Measurements from ENCODE around the gene ARPC4. TPM values are rescaled to one million over a fixed set of nuclear protein-coding genes. Genes with fewer than 3 reads are reported as not detected.
"Not testable (repeated sequence)": the region's sequence is repeated elsewhere in the genome, so short reads cannot be mapped to it uniquely, and the experiment has no call there.

Gene ARPC4
- polyA plus RNA-seq, 3 donors, result 68.9 to 121 (median 111) TPM

- WGBS, 3 donors, result 62 to 73% (median 69%) methylated on average over 12 of the region's 12 CpGs
- no peak overlapping the region for H3K27ac ChIP-seq (ENCODE audit: low read depth, low read length)
Measured at GRCh38 chr3:9837701-9838582, 45.1 kb downstream of the ARPC4 start.

- 69 to 84% (median 80%) methylated on average over 4 of the region's 4 CpGs for WGBS, 3 donors
- no peak overlapping the region for H3K27ac ChIP-seq (ENCODE audit: low read depth, low read length)
Measured at GRCh38 chr3:9838856-9839255, 46.0 kb downstream of the ARPC4 start.

GRCh38 chr3:9841015-9841414 is 48.1 kb downstream of the ARPC4 start:
- no peak overlapping the region for H3K27ac ChIP-seq (ENCODE audit: low read depth, low read length)
- 74 to 85% (median 78%) methylated on average over 8 of the region's 8 CpGs for WGBS, 3 donors

GRCh38 chr3:9843715-9844438 is 51.0 kb downstream of the ARPC4 start, which contains the start of gene RPUSD3:
Gene RPUSD3, minus strand, starts transcription at chr3:9844008. Its CDS starts 18 bp downstream, at chr3:9843990.
- H3K27ac ChIP-seq (ENCODE audit: low read depth, low read length), result no peak within 1 kb of the TSS
- 1% methylated on average over 42 of the region's 42 CpGs for WGBS, 3 donors

- H3K27ac ChIP-seq (ENCODE audit: low read depth, low read length), result no peak overlapping the region
- WGBS, 3 donors, result 55 to 72% (median 58%) methylated on average over 6 of the region's 6 CpGs
Measured at GRCh38 chr3:9846231-9846630, 53.3 kb downstream of the ARPC4 start.

- no peak overlapping the region for H3K27ac ChIP-seq (ENCODE audit: low read depth, low read length)
- 92 to 96% (median 94%) methylated on average over 6 of the region's 6 CpGs for WGBS, 3 donors
Measured at GRCh38 chr3:9846931-9847488, 54.1 kb downstream of the ARPC4 start.

GRCh38 chr3:9847870-9848269 is 55.0 kb downstream of the ARPC4 start:
- 60 to 69% (median 64%) methylated on average over 3 to 9 of the region's 9 CpGs for WGBS, 3 donors
- not testable (repeated sequence) for H3K27ac ChIP-seq (ENCODE audit: low read depth, low read length)

GRCh38 chr3:9848860-9849259 is 56.0 kb downstream of the ARPC4 start:
- 23 to 45% (median 33%) methylated on average over 4 of the region's 4 CpGs for WGBS, 3 donors
- H3K27ac ChIP-seq (ENCODE audit: low read depth, low read length), result not testable (repeated sequence)

GRCh38 chr3:9851383-9851782 is 58.5 kb downstream of the ARPC4 start:
- WGBS, 3 donors, result 87 to 97% (median 93%) methylated on average over 6 of the region's 6 CpGs
- H3K27ac ChIP-seq (ENCODE audit: low read depth, low read length), result not testable (repeated sequence)

GRCh38 chr3:9851926-9852325 is 59.0 kb downstream of the ARPC4 start:
- whole genome bisulfite sequencing, 3 donors, result 55 to 68% (median 64%) methylated on average over 6 of the region's 6 CpGs
- not testable (repeated sequence) for H3K27ac ChIP-seq (ENCODE audit: low read depth, low read length)

GRCh38 chr3:9852528-9852927 is 59.6 kb downstream of the ARPC4 start:
- 88 to 95% (median 90%) methylated on average over 6 of the region's 6 CpGs for WGBS, 3 donors
- no peak overlapping the region for H3K27ac ChIP-seq (ENCODE audit: low read depth, low read length)

- not testable (repeated sequence) for H3K27ac ChIP-seq (ENCODE audit: low read depth, low read length)
- 60 to 88% (median 82%) methylated on average over 10 to 11 of the region's 11 CpGs for WGBS, 3 donors
Measured at GRCh38 chr3:9854291-9854940, 61.5 kb downstream of the ARPC4 start.

GRCh38 chr3:9855594-9855993 is 62.7 kb downstream of the ARPC4 start:
- H3K27ac ChIP-seq (ENCODE audit: low read depth, low read length), result no peak overlapping the region
- WGBS, 3 donors, result 93 to 97% (median 97%) methylated on average over 3 of the region's 3 CpGs

Other genes with a start within 250 kb of the ARPC4 start
- gene LHFPL4, start 239.3 kb upstream of the ARPC4 start, polyA plus RNA-seq, result under 1 TPM in 2 of 3 donors, not detected in 1; 0.01 to 0.51 TPM
- gene MTMR14, start 143.6 kb upstream of the ARPC4 start, polyA plus RNA-seq, result 10 to 100 TPM; 12.5 to 26.9 (median 26.3) TPM
- under 1 TPM in 2 of 3 donors, not detected in 1; 0.06 to 0.09 TPM for gene CPNE9, start 89.2 kb upstream of the ARPC4 start, polyA plus RNA-seq
- 10 to 100 TPM in 1 of 3 donors, 1 to 10 TPM in 2; 4.8 to 12.8 (median 7.5) TPM for gene BRPF1, start 61.3 kb upstream of the ARPC4 start, polyA plus RNA-seq
- gene OGG1, start 43.1 kb upstream of the ARPC4 start, polyA plus RNA-seq, result 10 to 100 TPM in 2 of 3 donors, 1 to 10 TPM in 1; 8.6 to 24.4 (median 13.9) TPM
- gene CAMK1, start 23.1 kb upstream of the ARPC4 start, polyA plus RNA-seq, result 100 to 1,000 TPM in 1 of 3 donors, 10 to 100 TPM in 2; 13.4 to 121 (median 80.1) TPM
- gene TADA3, start 609 bp upstream of the ARPC4 start, polyA plus RNA-seq, result 10 to 100 TPM; 21.0 to 49.8 (median 38.0) TPM
- gene TTLL3, start 17.2 kb downstream of the ARPC4 start, polyA plus RNA-seq, result 10 to 100 TPM; 18.4 to 39.7 (median 28.9) TPM
- gene RPUSD3, start 50.9 kb downstream of the ARPC4 start, polyA plus RNA-seq, result 10 to 100 TPM; 20.7 to 27.8 (median 25.6) TPM
- gene CIDEC, start 87.2 kb downstream of the ARPC4 start, polyA plus RNA-seq, result 1,000 to 10,000 TPM in 1 of 3 donors, 100 to 1,000 TPM in 2; 128 to 1,587 (median 499) TPM
- 10 to 100 TPM; 33.7 to 58.7 (median 39.5) TPM for gene JAGN1, start 97.5 kb downstream of the ARPC4 start, polyA plus RNA-seq
- gene IL17RE, start 109.8 kb downstream of the ARPC4 start, polyA plus RNA-seq, result 1 to 10 TPM; 6.4 to 7.3 (median 6.7) TPM
- gene IL17RC, start 124.0 kb downstream of the ARPC4 start, polyA plus RNA-seq, result 10 to 100 TPM; 20.7 to 71.8 (median 41.2) TPM
- 10 to 100 TPM; 28.4 to 36.0 (median 33.8) TPM for gene CRELD1, start 140.8 kb downstream of the ARPC4 start, polyA plus RNA-seq
- 1 to 10 TPM in 2 of 3 donors, under 1 TPM in 1; 0.56 to 1.6 (median 1.4) TPM for gene PRRT3, start 159.3 kb downstream of the ARPC4 start, polyA plus RNA-seq
- gene EMC3, start 193.8 kb downstream of the ARPC4 start, polyA plus RNA-seq, result 100 to 1,000 TPM in 1 of 3 donors, 10 to 100 TPM in 2; 36.3 to 153 (median 66.1) TPM
- 1 to 10 TPM in 2 of 3 donors, under 1 TPM in 1; 0.45 to 1.7 (median 1.3) TPM for gene FANCD2, start 233.4 kb downstream of the ARPC4 start, polyA plus RNA-seq